HG03108 (cell line): ENCODE data around the gene FBXL2.
"Not testable (repeated sequence)": the region's sequence is repeated elsewhere in the genome, so short reads cannot be mapped to it uniquely, and the experiment has no call there.

Experiments used
- ATAC-seq: cut with Tn5 transposase; IDR thresholded peaks from one replicate; pipeline ENCODE4 v1.9.1; 2021; ENCODE audit warnings: moderate library complexity; ENCODE audit not compliant: unreplicated experiment

The FBXL2 gene

DNA sequence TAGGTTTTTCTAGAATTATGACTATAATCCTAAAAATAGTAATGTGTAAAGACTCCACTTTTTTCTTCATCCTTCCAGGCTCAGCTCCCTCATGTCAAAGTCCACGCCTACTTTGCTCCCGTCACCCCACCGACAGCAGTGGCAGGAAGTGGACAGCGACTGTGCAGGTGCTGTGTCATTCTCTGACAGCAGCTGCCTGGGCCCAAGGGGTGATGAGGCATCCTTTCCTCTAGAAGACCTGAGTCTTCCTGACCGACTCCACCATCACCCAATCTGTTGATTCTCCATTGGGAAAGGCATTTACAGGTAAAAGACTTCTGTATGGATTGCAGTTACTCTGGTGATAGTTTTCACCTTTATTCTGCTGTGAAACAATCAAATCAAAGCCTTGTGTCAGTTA is 108.2 kb downstream of the FBXL2 start:
- no peak for ATAC-seq

- ATAC-seq: no peak
Measured at GRCh38 chr3:33386631-33387030, 109.4 kb downstream of the FBXL2 start.

DNA sequence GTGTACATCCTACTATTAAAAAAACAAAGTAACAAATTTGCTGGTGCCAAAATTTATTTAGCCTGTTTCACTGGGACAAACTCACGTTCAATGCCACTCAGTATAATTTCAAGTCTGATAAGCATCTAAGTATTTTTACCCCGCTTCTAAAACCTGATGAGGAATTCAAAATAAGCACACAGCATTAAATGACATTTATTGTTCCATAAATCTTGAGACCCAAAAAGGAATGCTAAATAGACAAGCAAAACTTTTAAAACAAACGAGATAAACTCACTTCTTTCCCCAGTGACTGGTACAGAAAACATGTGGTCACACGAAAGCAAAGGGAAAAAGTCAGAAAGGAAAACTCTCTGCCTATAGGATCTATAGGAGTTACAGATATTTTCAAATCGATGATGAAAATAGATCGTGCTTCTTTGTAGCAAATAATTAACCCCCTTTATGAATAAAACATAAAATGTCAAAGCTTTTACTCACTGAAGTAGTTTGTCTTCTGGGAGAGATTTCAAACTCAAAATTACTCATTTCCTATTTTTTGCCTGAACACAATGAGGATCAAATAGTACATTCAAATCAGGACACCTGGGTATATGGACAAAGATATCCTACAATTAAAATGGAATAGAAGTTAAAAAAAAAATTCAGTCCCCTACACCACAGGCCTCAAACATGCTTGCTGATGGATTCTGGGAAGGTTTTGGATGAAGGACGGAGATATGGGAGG is 111.3 kb downstream of the FBXL2 start:
- no peak for ATAC-seq

DNA sequence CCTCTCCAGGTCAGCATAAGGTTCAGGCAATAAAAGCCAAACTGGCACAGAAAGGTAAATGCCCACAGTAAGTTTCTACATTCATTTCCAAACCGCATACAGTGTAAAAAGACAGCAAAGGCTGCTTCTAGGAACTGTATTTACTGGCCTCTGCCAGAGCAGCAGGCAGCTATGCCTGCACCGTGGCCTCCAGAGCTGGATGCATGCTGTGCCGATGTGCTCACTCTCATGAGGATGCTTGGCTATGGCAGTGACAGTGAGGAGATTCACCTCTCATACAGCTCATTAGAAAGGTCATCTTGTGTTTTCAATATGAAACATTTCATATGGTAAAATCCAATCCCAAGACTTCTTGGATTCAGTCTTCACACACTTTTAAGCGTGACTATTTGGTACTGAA is 112.7 kb downstream of the FBXL2 start:
- no peak for ATAC-seq

GRCh38 chr3:33391255-33391995 is 114.2 kb downstream of the FBXL2 start:
- no peak for ATAC-seq

- no peak for ATAC-seq
Measured at GRCh38 chr3:33392144-33392543, 114.9 kb downstream of the FBXL2 start.

GRCh38 chr3:33392703-33393125 is 115.5 kb downstream of the FBXL2 start:
- no peak for ATAC-seq

DNA sequence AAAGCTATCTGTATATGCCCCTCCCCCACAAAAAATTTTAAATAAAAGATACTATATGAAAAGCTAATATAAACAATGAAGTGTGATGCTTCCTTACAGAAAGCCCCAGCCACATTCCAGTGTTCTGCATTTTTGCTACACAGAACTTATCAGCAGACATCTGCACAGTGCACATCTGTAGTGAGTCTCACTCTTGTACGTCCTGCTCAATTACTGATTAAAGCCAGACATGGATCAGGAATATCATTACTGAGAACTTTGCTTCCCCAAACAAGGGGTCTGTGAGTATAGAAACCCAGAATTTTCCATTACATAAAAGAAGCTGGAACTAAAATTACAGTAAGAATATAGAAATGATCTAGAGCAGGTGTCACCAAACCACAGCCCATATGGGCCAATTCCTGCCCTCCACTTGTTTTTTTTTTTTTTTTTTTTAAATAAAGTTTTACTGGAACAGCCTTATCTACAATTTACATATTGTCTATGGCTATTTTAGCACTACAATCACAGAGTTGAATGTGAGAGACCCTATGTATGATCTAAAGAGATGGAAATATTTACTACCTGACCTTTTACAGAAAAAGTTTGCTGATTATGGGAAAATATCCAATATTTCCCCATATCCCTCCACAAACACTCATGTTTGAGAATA is 117.3 kb downstream of the FBXL2 start:
- ATAC-seq: no peak

GRCh38 chr3:33395900-33396299 is 118.7 kb downstream of the FBXL2 start:
- no peak for ATAC-seq

DNA sequence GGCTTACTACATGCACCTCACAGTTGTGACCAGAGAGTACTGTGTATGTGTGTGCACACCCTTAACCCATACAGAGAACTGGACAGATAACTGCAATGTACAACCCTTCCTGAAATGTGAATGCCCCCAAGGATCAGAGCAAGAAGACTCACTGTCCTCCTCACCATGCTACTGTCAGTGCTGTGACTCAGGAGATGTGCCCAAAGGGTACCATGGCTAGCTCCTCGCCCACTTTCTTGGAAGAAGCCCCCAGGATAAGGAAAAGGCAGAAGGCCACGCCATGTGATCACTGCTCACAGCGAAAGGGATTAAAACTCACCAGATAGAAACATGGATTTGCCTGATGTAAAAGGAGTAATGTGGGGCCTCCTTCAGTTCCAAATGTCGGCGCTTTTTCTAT is 121.2 kb downstream of the FBXL2 start:
- no peak for ATAC-seq

DNA sequence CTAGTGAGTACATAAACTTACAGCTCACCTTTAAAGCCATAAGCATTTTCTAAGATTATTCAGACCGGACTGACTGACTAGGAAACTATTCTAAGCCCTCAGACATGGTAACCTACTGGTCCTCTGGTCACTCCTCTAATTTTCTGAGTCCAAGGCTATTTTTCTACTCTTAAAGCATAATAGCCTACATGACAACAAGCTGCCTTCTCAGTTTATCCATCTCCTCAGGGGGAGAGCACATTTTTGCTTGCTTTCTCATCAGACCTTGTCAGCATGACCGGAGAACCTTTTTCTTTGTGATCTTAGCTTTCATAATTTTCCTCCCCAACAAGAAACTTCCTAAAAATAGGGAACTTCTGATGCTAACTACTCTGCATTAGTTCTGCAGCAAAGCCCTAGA is 124.5 kb downstream of the FBXL2 start:
- no peak for ATAC-seq

GRCh38 chr3:33402936-33403335 is 125.7 kb downstream of the FBXL2 start:
- no peak for ATAC-seq

GRCh38 chr3:33403756-33404155 is 126.5 kb downstream of the FBXL2 start:
- no peak for ATAC-seq

DNA sequence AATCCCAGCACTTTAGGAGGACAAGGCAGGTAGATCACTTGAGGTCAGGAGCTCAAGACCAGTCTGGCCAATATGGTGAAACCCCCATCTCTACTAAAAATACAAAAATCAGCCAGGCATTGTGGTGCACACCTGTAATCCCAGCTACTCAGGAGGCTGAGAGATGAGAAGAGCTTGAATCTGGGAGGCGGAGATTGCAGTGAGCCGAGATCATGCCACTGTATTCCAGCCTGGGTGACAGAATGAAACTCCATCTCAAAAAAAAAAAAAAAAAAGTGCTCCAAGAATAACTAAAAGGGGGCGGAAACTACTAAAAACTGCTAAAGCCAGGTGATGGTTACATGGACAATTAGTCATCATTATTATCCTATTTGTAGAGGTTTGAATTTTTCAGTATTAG is 133.6 kb downstream of the FBXL2 start:
- not testable (repeated sequence) for ATAC-seq

- ATAC-seq: no peak
Measured at GRCh38 chr3:33417066-33417673, 139.9 kb downstream of the FBXL2 start.

DNA sequence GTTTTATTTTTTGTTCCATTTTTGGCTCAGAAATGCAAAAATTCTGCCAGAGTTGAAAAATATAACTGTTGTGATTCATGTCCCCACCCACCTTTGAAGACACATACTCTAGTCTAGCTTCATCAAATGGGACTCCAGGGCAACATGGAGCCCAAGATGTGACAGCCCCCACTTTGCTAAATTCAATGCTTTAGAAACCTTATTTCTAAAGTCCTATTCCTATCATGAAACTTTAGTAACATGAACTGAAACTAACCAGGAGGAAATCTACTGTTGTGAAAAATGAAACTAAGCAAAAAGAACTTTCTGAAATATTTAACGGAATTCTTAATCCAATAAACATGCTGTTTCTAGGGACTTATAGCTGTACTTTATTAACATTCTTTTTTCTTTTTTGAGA is 142.7 kb downstream of the FBXL2 start:
- no peak for ATAC-seq

- no peak for ATAC-seq
Measured at GRCh38 chr3:33420966-33421365, 143.7 kb downstream of the FBXL2 start.

DNA sequence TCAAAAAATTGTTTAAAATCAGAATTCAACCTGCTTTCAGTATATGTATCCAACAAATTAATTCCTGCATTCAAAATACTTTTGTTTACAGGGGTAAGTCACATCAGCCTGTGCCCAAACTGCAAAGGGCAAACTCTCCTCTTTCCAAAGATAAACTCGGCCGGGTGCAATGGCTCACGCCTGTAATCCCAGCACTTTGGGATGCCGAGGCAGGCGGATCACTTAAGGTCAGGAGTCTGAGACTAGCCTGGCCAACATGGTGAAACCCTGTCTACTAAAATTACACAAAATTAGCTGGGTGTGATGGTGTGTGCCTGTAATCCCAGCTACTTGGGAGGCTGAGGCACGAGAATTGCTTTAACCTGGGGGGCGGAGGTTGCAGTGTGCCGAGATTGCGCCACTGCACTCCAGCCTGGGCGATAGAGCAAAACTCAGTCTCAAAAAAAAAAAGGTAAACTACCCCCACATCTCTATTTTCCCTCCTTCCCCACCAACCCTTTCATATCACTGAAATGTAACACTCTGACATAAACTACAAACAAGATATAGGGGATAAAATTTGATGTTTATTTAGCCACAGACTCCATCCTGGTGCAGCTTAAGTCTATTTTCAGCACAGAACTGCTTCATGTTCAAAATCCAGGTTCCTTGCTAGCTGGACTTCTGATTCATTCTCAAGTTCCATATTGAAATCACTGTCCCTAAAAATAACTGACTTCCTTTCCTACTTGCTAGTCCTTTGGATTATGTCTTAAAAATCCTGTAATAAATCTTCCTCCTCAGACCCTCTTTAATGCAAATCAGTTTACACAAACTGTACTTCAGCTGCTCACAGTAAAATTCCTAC is 147.6 kb downstream of the FBXL2 start:
- ATAC-seq: no peak

DNA sequence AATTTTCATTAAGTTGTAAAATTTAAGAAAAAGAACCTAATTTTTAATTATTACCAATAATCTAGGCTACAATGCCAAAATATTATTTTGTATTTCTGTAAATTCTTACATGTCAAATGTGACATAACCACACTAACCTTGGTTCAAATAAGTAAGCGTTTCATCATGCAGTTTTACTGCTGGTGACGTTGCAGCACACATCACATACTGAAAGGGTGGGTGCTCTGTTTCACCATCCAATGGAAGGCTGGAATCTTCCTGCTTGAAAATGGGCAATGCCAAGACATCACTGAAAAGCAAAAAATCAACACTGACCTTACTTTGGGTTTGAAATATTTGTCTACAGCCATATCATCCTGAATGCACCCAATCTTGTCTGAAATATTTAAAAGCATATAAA is 148.2 kb downstream of the FBXL2 start:
- no peak for ATAC-seq

DNA sequence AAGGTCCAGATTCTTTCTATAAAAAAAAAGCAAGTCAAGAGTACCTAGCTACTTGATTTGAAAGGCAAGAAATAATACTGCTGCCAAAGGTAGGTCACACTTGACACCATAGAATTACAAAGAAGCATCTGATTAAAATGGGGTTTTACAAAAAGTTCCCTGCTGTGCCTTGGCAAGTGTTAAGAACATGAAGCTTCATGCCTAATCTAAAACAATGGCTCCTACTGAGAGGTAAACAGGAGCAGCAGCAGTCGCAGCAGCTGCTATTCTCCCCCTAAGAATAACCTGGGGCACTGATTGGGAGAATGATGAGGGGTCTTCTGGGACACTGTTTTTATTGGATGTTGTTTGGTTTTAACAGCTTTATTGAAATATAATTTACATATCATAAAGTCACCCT is 148.8 kb downstream of the FBXL2 start:
- ATAC-seq: no peak
